A673 (cell line): Measurements from ENCODE around the gene PCDHGB4.

Source experiments
- EZH2 ChIP-seq: fragments of 200-600 bp; sonication (generic); IDR thresholded peaks from 2 replicates; pipeline ENCODE4 v1.6.1; 2017; ENCODE audit warnings: borderline replicate concordance, low read depth, mild to moderate bottlenecking, mixed read lengths, antibody characterized with exemption, low read length; ENCODE audit not compliant: poor library complexity, severe bottlenecking
- TF ChIP-seq, protein P1 (sequence below): fragments of 300-800, 200-600 bp; sonication (generic); conservative IDR thresholded peaks from 2 replicates; pipeline ENCODE4 v1.5.1; 2017; ENCODE audit warnings: low read depth, mild to moderate bottlenecking, antibody characterized with exemption, low read length, moderate library complexity, mixed read lengths

DNA sequence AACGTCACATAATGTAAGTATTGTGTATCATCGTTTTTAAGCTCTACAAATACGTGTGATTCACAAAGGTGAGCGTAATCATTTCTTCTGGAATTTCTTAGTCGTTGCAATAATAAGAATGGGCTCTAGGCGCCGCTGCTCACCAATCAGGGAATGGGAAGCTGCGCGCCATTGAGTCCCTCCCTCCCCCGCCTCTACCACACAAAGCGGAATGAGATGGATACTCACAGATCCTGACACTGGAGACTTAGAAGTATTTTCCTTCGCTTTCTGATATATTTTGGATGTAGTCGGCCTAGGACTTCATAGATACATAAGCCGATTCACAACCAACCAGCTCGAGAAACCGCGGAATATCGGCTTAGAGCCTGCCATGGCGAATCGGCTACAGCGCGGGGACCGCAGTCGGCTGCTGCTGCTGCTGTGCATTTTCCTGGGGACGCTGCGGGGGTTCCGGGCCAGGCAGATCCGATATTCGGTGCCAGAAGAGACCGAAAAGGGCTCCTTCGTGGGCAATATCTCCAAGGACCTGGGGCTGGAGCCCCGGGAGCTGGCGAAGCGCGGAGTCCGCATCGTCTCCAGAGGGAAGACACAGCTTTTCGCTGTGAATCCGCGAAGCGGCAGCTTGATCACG is 33.5 kb downstream of the PCDHGB4 start, which contains the start of gene PCDHGA11:
- TF ChIP-seq, protein P1, sequence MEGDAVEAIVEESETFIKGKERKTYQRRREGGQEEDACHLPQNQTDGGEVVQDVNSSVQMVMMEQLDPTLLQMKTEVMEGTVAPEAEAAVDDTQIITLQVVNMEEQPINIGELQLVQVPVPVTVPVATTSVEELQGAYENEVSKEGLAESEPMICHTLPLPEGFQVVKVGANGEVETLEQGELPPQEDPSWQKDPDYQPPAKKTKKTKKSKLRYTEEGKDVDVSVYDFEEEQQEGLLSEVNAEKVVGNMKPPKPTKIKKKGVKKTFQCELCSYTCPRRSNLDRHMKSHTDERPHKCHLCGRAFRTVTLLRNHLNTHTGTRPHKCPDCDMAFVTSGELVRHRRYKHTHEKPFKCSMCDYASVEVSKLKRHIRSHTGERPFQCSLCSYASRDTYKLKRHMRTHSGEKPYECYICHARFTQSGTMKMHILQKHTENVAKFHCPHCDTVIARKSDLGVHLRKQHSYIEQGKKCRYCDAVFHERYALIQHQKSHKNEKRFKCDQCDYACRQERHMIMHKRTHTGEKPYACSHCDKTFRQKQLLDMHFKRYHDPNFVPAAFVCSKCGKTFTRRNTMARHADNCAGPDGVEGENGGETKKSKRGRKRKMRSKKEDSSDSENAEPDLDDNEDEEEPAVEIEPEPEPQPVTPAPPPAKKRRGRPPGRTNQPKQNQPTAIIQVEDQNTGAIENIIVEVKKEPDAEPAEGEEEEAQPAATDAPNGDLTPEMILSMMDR = peak; percentile 69
- no peak for TF ChIP-seq EZH2
